AG09319 (cell line): ENCODE data around the gene HIVEP2.

Source experiments
- DNase-seq: peaks from one replicate; pipeline ENCODE4 v3.0.0-alpha.2; 2010; ENCODE audit warnings: low read depth; ENCODE audit errors: extremely low read depth
- TF ChIP-seq, protein P1 (sequence below): IDR thresholded peaks from 2 replicates; pipeline ENCODE4 v1.5.1; 2011; ENCODE audit warnings: low read depth, mild to moderate bottlenecking, inconsistent platforms, low read length, moderate library complexity

Gene HIVEP2

GRCh38 chr6:142842418-142843261 lies 102.3 kb downstream of the HIVEP2 start:
- TF ChIP-seq, protein P1, sequence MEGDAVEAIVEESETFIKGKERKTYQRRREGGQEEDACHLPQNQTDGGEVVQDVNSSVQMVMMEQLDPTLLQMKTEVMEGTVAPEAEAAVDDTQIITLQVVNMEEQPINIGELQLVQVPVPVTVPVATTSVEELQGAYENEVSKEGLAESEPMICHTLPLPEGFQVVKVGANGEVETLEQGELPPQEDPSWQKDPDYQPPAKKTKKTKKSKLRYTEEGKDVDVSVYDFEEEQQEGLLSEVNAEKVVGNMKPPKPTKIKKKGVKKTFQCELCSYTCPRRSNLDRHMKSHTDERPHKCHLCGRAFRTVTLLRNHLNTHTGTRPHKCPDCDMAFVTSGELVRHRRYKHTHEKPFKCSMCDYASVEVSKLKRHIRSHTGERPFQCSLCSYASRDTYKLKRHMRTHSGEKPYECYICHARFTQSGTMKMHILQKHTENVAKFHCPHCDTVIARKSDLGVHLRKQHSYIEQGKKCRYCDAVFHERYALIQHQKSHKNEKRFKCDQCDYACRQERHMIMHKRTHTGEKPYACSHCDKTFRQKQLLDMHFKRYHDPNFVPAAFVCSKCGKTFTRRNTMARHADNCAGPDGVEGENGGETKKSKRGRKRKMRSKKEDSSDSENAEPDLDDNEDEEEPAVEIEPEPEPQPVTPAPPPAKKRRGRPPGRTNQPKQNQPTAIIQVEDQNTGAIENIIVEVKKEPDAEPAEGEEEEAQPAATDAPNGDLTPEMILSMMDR = no peak
- DNase-seq = no peak

GRCh38 chr6:142841915-142842314 lies 103.1 kb downstream of the HIVEP2 start:
- TF ChIP-seq, protein P1 = no peak
- no peak for DNase-seq

DNA sequence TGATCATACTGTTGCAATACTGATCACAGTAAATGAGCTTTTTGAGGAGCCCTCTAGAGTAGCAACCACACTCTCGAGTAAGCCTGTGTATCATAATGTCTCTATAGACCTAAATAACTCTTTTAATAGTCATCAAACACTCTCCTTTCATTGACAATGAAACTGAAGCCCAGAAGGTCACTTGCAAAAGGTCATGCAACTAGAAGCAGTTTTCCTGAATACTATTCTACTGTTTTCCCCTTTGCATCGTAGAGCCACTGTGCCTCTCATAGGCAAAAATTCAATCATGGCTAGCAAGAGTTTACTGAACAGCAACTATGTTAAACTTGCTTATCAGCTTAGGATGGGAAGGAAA lies 105.3 kb downstream of the HIVEP2 start:
- DNase-seq = no peak

GRCh38 chr6:142838821-142839685 lies 105.9 kb downstream of the HIVEP2 start:
- no peak for DNase-seq
- TF ChIP-seq, protein P1 = no peak

More for the DNA sequence above, 105.3 kb downstream of the HIVEP2 start:
- TF ChIP-seq, protein P1 = no peak

- TF ChIP-seq, protein P1 = no peak
- no peak for DNase-seq
Observed at GRCh38 chr6:142835787-142836535, 109.0 kb downstream of the HIVEP2 start.

DNA sequence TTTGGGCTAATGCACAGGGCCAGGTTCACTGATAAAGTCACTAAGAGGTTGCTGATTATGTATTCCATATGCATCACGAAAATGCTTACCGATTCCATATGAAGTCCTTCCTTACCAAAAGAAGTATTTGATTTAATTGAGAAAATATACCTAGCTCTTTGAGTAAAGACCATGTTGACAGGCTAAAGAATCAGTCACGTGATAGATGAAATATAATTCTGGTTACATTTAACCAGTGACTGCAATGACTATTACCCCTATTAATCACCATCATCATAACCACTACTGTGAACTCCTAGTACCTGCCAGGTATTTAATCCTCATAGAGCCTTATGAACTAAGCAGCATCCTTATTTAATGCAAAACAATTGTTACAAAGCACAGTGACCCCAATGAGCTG lies 110.1 kb downstream of the HIVEP2 start:
- DNase-seq = no peak

More for the DNA sequence above, 110.1 kb downstream of the HIVEP2 start:
- TF ChIP-seq, protein P1 = no peak
